GM12864 (cell line): ENCODE data around the gene SLC66A2.
A peak's percentile ranks its signal among the peaks of the same experiment; 100 is the strongest.

Source experiments
- DNase-seq: peaks from one replicate; pipeline ENCODE4 v3.0.0-alpha.2; 2011; ENCODE audit warnings: low read depth
- H3K4me3 ChIP-seq: 2 replicates; pipeline ENCODE4 v1.5.1; 2011; ENCODE audit warnings: mild to moderate bottlenecking, low read depth, low read length, control low read depth
- CTCF ChIP-seq: IDR thresholded peaks from 2 replicates; pipeline ENCODE4 v1.5.1; 2011; ENCODE audit warnings: low read depth, mild to moderate bottlenecking, moderate library complexity, low read length, control low read depth, inconsistent platforms; ENCODE audit errors: missing control alignments

SLC66A2 gene

GRCh38 chr18:79987566-79987965 lies 36.1 kb upstream of the SLC66A2 start:
- no peak for TF ChIP-seq CTCF
- no peak for DNase-seq
- H3K4me3 ChIP-seq = peak overlapping the region; percentile 98

GRCh38 chr18:79986726-79987125 lies 35.3 kb upstream of the SLC66A2 start:
- no peak for DNase-seq
- no peak for TF ChIP-seq CTCF
- H3K4me3 ChIP-seq = peak overlapping the region; percentile 98

GRCh38 chr18:79985172-79985571 lies 33.7 kb upstream of the SLC66A2 start:
- no peak for TF ChIP-seq CTCF
- no peak overlapping the region for H3K4me3 ChIP-seq
- DNase-seq = no peak

GRCh38 chr18:79983793-79984192 lies 32.3 kb upstream of the SLC66A2 start:
- TF ChIP-seq CTCF = no peak
- DNase-seq = no peak
- no peak overlapping the region for H3K4me3 ChIP-seq

- no peak for DNase-seq
- no peak for TF ChIP-seq CTCF
- no peak overlapping the region for H3K4me3 ChIP-seq
These were observed 31.8 kb upstream of the SLC66A2 start for GRCh38 chr18:79983253-79983652.

- H3K4me3 ChIP-seq = no peak overlapping the region
- no peak for TF ChIP-seq CTCF
- no peak for DNase-seq
These were observed 31.3 kb upstream of the SLC66A2 start for GRCh38 chr18:79982736-79983135.

GRCh38 chr18:79980585-79980984 lies 29.1 kb upstream of the SLC66A2 start:
- H3K4me3 ChIP-seq = no peak overlapping the region
- no peak for DNase-seq
- TF ChIP-seq CTCF = no peak
